Measurements from ENCODE around the gene GAMT. TPM values are rescaled to one million over a fixed set of nuclear protein-coding genes. Genes with fewer than 3 reads are reported as not detected.

GAMT gene
- 18.1 and 18.5 TPM in 2 replicates for total RNA-seq

DNA sequence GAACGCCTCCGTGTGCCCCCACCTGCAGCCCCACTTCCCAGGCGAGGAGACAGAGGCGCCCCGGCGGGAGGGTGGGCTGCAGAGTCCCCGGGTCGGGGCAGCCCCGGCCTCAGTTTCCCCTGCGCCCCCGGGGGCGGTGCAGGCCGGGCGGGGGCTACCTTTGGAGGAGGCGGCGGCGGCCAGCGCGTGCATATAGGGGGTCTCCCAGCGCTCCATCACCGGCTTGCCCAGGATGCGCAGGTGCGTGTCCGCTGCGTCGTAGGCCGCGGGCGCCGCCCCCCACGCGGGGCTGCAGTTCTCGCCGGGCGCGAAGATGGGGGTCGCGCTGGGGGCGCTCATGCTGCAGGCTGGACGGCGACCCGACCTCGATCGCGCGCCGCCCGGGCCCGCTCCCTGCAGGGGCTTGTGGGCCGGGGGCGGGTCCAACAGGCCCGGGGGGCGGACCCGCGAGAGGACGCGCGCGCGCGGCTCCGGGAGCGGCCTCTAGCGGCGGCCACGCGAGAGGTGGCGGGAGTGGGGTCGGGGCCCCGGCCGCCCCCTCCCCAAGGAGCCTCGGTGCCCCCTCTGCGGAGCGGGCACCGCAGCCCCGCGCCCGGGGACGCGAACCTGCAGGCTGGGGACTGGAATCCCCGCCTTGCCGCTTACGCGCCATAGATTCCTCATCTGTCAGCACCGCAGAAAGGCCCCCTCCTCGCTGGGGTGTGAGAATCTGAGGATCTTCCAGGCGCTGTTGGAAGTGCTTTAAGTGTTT is at the start of gene GAMT:
Gene GAMT (minus strand): TSS at position 405 of the 751 bp plus-strand sequence. CDS start 66 bp downstream, at position 339.

GRCh38 chr19:1449467-1450442 is 48.4 kb upstream of the GAMT start, which contains the start of gene APC2:
Gene APC2 (plus strand): TSS chr19:1450121. CDS start chr19:1453002, 2,881 bp downstream.

DNA sequence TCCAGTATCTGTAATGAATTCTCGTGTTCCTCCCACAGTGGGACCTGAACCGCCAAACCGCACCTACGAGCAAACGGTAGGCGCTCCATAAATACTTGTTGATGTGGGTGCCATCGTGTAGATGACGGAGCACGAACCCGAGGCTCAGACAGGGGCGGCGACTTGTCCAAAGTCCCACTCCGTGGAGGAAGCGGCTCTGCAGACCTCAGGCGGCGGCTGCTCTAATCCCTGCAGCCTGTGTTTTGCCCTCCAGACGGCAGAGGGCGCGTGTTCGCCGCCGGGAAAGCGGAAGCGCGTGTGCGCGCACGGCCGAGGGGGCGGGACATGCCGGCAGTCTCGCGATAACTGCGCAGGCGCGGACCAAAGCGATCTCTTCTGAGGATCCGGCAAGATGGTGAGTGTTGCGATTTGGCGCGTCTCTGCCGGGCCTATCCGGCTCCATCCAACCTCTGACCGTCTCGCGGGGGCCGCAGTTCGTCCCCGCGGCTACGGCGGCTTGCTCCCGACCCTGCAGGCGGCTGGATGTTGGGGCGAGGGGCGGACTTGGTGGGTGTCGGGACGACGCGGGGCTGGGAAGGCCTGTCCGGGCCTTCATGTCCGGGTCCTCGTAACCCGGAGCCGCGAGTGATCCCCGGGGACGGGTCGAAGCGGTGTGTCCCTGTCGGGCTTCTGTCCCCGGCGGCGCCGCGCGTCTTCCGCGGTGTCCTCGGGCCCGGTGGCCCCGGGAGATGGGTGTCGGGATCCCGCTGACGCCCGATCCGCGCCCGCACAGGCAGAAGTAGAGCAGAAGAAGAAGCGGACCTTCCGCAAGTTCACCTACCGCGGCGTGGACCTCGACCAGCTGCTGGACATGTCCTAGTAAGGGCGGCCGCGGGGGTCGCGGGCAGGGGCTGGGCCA is 36.9 kb upstream of the GAMT start, which contains the start of gene RPS15:
Gene RPS15 (plus strand): TSS at position 362 of the 898 bp plus-strand sequence. CDS start 30 bp downstream, at position 392.

GRCh38 chr19:1407528-1408299 is 6.4 kb upstream of the GAMT start, which contains the start of gene DAZAP1:
Gene DAZAP1 (plus strand): TSS chr19:1407586. CDS start chr19:1407774, 188 bp downstream.

DNA sequence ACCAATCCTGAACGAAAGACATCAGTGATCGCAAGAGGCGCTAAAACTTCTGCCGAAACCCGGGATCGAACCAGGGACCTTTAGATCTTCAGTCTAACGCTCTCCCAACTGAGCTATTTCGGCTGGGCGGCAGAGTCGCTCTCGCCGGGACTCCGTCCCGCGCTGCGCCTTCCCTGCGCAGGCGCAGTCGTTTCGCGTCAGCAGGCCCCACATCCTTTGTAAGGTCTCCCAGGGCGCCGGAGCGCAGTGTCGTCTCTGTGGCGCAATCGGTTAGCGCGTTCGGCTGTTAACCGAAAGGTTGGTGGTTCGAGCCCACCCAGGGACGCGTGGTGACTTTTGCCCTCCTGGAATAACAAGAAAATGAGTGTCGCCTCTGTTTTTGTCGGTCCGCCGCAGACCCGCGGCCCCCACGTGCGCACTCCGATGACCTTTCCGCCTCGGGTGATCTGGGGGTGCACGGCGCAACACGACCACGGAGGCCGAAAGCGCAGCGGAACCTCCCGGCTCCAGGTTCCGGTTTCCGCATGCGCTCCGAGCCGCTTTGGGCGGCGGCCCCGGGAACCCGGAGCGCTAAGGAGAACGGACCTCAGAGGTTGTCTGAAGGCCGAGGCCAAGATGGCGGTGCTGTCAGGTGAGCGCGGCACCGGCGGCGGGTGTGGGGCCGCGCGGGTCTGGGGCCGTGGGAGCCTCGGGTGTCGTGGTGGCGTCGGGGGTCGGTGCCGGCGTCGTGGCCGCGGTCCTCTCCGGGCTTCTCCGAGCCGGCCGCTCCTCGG is 17.8 kb downstream of the GAMT start, which contains the start of gene NDUFS7:
Gene NDUFS7 (plus strand): TSS at position 596 of the 773 bp plus-strand sequence. CDS start 20 bp downstream, at position 616.

Other genes starting within 250 kb of the GAMT start
- 28.3 and 31.0 TPM in 2 replicates for gene SBNO2, start 227.3 kb downstream of the GAMT start, total RNA-seq
- gene STK11, start 195.8 kb downstream of the GAMT start, total RNA-seq = 89.0 and 103 TPM in 2 replicates
- gene CBARP, start 163.5 kb downstream of the GAMT start, total RNA-seq = 1.6 and 2.6 TPM in 2 replicates
- gene ATP5F1D, start 159.8 kb downstream of the GAMT start, total RNA-seq = 18.1 and 28.9 TPM in 2 replicates
- 16.6 and 39.8 TPM in 2 replicates for gene MIDN, start 153.0 kb downstream of the GAMT start, total RNA-seq
- gene CIRBP, start 132.2 kb downstream of the GAMT start, total RNA-seq = 147 and 208 TPM in 2 replicates
- 15.2 and 22.7 TPM in 2 replicates for gene FAM174C, start 126.0 kb downstream of the GAMT start, total RNA-seq
- gene EFNA2, start 115.7 kb downstream of the GAMT start, total RNA-seq = 0.97 TPM in 1 of 2 replicates, not detected in the other
- gene NDUFS7, start 17.6 kb downstream of the GAMT start, total RNA-seq = 97.7 and 105 TPM in 2 replicates
- gene DAZAP1, start 6.0 kb upstream of the GAMT start, total RNA-seq = 69.9 and 76.7 TPM in 2 replicates
- gene RPS15, start 36.9 kb upstream of the GAMT start, total RNA-seq = 541 and 821 TPM in 2 replicates
- under 0.01 TPM in 2 replicates for gene APC2, start 48.6 kb upstream of the GAMT start, total RNA-seq
- gene C19orf25, start 77.7 kb upstream of the GAMT start, total RNA-seq = 15.3 and 21.4 TPM in 2 replicates
- gene PCSK4, start 88.8 kb upstream of the GAMT start, total RNA-seq = 0.76 and 0.97 TPM in 2 replicates
- 0.97 and 1.1 TPM in 2 replicates for gene REEP6, start 89.6 kb upstream of the GAMT start, total RNA-seq
- 0.15 and 0.32 TPM in 2 replicates for gene ADAMTSL5, start 111.5 kb upstream of the GAMT start, total RNA-seq
- gene PLK5, start 122.5 kb upstream of the GAMT start, total RNA-seq = not detected in 2 replicates
- 64.6 and 71.5 TPM in 2 replicates for gene MEX3D, start 166.8 kb upstream of the GAMT start, total RNA-seq
- 81.2 and 88.7 TPM in 2 replicates for gene MBD3, start 191.3 kb upstream of the GAMT start, total RNA-seq
- gene UQCR11, start 203.9 kb upstream of the GAMT start, total RNA-seq = 41.8 and 89.6 TPM in 2 replicates